Panc1 (cell line): ENCODE data around the gene HHLA2. TPM values are rescaled to one million over a fixed set of nuclear protein-coding genes. Genes with fewer than 3 reads are reported as not detected.

Experiments used
- ATAC-seq: fragments of 200-7000 bp; cut with Tn5 transposase; 2 replicates; pipeline ENCODE4 v1.9.1; 2020; ENCODE audit warnings: mild to moderate bottlenecking, moderate library complexity
- BruUV-seq: library from RNA; stranded (reverse); fragments of 400-500 nt; replicated peaks from 2 replicates; lab custom pipeline; 2021; lab: Mats Ljungman, UMichigan
- CTCF ChIA-PET: fragments of 300-600 bp; sonication (Branson Sonifier 250); formaldehyde crosslinking; loops from one replicate; lab custom pipeline; 2022; ENCODE audit warnings: antibody characterized with exemption; lab: Charles Lee
- POLR2A ChIA-PET: fragments of 300-600 bp; sonication (Branson Sonifier 250); formaldehyde crosslinking; loops from one replicate; lab custom pipeline; 2022; ENCODE audit warnings: antibody characterized with exemption; lab: Charles Lee
- DNase-seq: peaks from one replicate; pipeline ENCODE4 v3.0.0-alpha.2; 2010; ENCODE audit warnings: low read depth, low spot score
- H3K27ac ChIP-seq: 2 replicates; pipeline ENCODE4 v1.5.1; 2011; ENCODE audit warnings: mild to moderate bottlenecking, low read length, inconsistent platforms
- H3K27me3 ChIP-seq: fragments of 200-500 bp; sonication (Bioruptor generic); 2 replicates; pipeline ENCODE4 v1.6.0; 2014; ENCODE audit warnings: low read length, inconsistent platforms; ENCODE audit not compliant: control insufficient read depth, insufficient read depth
- H3K36me3 ChIP-seq: fragments of 200-500 bp; sonication (Bioruptor generic); 2 replicates; pipeline ENCODE4 v1.5.1; 2014; ENCODE audit warnings: inconsistent platforms, mild to moderate bottlenecking, low read length, moderate library complexity; ENCODE audit not compliant: control insufficient read depth, insufficient read depth
- H3K4me1 ChIP-seq: 2 replicates; pipeline ENCODE4 v1.5.1; 2011; ENCODE audit warnings: inconsistent platforms, mild to moderate bottlenecking, low read length, moderate library complexity; ENCODE audit not compliant: control insufficient read depth, insufficient read depth
- H3K4me3 ChIP-seq, 2 experiments: 2 replicates each; pipeline ENCODE4 v1.5.1; 2011 to 2012; ENCODE audit warnings: low read depth in 2 of 2, low read length in 2 of 2, mild to moderate bottlenecking in 2 of 2, inconsistent platforms in 1 of 2, moderate library complexity in 1 of 2
- H3K9me3 ChIP-seq: fragments of 200-500 bp; sonication (Bioruptor generic); 2 replicates; pipeline ENCODE4 v1.5.1; 2014; ENCODE audit warnings: low read depth, mild to moderate bottlenecking, inconsistent platforms, low read length, moderate library complexity; ENCODE audit not compliant: control insufficient read depth, insufficient read depth
- POLR2AphosphoS5 ChIP-seq: IDR thresholded peaks from 2 replicates; pipeline ENCODE4 v1.6.1; 2012; ENCODE audit warnings: mild to moderate bottlenecking, low read depth, low read length, moderate library complexity
- SIN3A ChIP-seq: IDR thresholded peaks from 2 replicates; pipeline ENCODE4 v1.6.1; 2012; ENCODE audit warnings: low read depth, mild to moderate bottlenecking, low read length, moderate library complexity, borderline replicate concordance; ENCODE audit not compliant: insufficient read depth
- TCF7L2 ChIP-seq: IDR thresholded peaks from 2 replicates; pipeline ENCODE4 v1.6.1; 2011; ENCODE audit warnings: mild to moderate bottlenecking, low read depth, low read length, inconsistent platforms
- in situ Hi-C: cut with HindIII; loops from 2 replicates; pipeline ENCODE4 v1.10.0; 2016; ENCODE audit warnings: low sequenced_read_pairs, low pct_unique_long_range_greater_than_20kb
- intact Hi-C: fragments of 100-400 bp; cut with micrococcal nuclease; formaldehyde crosslinking; loops from one replicate; pipeline ENCODE4 v1.10.0; 2022; ENCODE audit not compliant: unreplicated experiment
- total RNA-seq: library from RNA; stranded (reverse); gene quantifications from one replicate; pipeline ENCODE4 v1.2.1, GENCODE V29; 2021; ENCODE audit not compliant: unreplicated experiment
- TF ChIP-seq, protein P1 (sequence below), 2 experiments: IDR thresholded peaks; 2 replicates each; pipeline ENCODE4 v1.6.1; 2011 to 2012; ENCODE audit warnings: low read depth in 2 of 2, control low read depth in 1 of 2, low read length in 1 of 2, mild to moderate bottlenecking in 1 of 2, moderate library complexity in 1 of 2; ENCODE audit not compliant: insufficient read depth in 1 of 2
- TF ChIP-seq, protein P2 (sequence below): fragments of 450-650 bp; IDR thresholded peaks from 2 replicates; pipeline ENCODE4 v1.5.1; 2017; ENCODE audit warnings: mild to moderate bottlenecking

Gene HHLA2
- total RNA-seq, 1 experiment from 2014 or later, result not detected

DNA sequence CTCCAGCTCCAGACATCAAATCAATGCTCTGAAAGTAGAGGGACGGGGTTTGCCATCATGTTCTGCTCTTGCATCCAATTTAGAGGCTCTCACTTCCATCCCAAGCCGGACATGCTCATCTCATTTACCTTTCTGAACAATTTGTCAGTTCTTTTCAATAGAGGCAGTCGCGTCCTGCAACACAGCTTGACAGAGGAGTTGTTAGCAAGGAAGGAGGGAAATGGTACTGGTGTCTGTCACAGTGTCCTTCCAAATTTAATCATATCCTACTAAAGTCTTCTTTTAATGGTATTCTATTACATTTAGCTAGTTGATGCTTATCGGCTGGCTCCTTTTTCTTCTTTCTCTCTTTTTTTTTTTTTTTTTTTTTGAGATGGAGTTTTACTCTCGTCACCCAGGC is 45.6 kb downstream of the HHLA2 start:
- Histone ChIP-seq H3K27me3 (no peaks in the 10 kb centered on the region), H3K27ac (no peak overlapping the region), H3K4me1 (no peaks in the 10 kb centered on the region), H3K9me3 (no peaks in the 10 kb centered on the region), H3K36me3 (no peaks in the 10 kb centered on the region), H3K4me3 (no peak overlapping the region)
- ChIA-PET POLR2A (no interaction called here), CTCF (interaction anchor here (0.6 kb wide), 1 partner anchor 43 kb away, joined by 6 read pairs; no protein-coding TSS in a partner anchor)
- in situ Hi-C loops, result no loop called here
- no TSS peak for BruUV-seq
- no peak for TF ChIP-seq POLR2AphosphoS5
- no peak for TF ChIP-seq TCF7L2
- TF ChIP-seq, protein P1, sequence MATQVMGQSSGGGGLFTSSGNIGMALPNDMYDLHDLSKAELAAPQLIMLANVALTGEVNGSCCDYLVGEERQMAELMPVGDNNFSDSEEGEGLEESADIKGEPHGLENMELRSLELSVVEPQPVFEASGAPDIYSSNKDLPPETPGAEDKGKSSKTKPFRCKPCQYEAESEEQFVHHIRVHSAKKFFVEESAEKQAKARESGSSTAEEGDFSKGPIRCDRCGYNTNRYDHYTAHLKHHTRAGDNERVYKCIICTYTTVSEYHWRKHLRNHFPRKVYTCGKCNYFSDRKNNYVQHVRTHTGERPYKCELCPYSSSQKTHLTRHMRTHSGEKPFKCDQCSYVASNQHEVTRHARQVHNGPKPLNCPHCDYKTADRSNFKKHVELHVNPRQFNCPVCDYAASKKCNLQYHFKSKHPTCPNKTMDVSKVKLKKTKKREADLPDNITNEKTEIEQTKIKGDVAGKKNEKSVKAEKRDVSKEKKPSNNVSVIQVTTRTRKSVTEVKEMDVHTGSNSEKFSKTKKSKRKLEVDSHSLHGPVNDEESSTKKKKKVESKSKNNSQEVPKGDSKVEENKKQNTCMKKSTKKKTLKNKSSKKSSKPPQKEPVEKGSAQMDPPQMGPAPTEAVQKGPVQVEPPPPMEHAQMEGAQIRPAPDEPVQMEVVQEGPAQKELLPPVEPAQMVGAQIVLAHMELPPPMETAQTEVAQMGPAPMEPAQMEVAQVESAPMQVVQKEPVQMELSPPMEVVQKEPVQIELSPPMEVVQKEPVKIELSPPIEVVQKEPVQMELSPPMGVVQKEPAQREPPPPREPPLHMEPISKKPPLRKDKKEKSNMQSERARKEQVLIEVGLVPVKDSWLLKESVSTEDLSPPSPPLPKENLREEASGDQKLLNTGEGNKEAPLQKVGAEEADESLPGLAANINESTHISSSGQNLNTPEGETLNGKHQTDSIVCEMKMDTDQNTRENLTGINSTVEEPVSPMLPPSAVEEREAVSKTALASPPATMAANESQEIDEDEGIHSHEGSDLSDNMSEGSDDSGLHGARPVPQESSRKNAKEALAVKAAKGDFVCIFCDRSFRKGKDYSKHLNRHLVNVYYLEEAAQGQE (IDR thresholded peaks at IDR 0.05; ENCODE audit: insufficient read depth in 1 of 2, low read depth in 2 of 2, low read length in 1 of 2), result no peak
- TF ChIP-seq, protein P2, sequence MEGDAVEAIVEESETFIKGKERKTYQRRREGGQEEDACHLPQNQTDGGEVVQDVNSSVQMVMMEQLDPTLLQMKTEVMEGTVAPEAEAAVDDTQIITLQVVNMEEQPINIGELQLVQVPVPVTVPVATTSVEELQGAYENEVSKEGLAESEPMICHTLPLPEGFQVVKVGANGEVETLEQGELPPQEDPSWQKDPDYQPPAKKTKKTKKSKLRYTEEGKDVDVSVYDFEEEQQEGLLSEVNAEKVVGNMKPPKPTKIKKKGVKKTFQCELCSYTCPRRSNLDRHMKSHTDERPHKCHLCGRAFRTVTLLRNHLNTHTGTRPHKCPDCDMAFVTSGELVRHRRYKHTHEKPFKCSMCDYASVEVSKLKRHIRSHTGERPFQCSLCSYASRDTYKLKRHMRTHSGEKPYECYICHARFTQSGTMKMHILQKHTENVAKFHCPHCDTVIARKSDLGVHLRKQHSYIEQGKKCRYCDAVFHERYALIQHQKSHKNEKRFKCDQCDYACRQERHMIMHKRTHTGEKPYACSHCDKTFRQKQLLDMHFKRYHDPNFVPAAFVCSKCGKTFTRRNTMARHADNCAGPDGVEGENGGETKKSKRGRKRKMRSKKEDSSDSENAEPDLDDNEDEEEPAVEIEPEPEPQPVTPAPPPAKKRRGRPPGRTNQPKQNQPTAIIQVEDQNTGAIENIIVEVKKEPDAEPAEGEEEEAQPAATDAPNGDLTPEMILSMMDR, result no peak
- TF ChIP-seq SIN3A, result no peak
- DNase-seq (no peak), ATAC-seq (no peak)
- intact Hi-C loops, result no loop called here

GRCh38 chr3:108342837-108343486 is 46.6 kb downstream of the HHLA2 start:
- CTCF ChIA-PET, result no interaction called here
- H3K9me3 ChIP-seq, result no peaks in the 10 kb centered on the region
- intact Hi-C loops, result no loop called here
- in situ Hi-C loops, result no loop called here
- TF ChIP-seq, protein P1 (IDR thresholded peaks at IDR 0.05; ENCODE audit: insufficient read depth in 1 of 2, low read depth in 2 of 2, low read length in 1 of 2), result no peak
- TF ChIP-seq, protein P2, result no peak
- TF ChIP-seq SIN3A (no peak), POLR2AphosphoS5 (no peak), TCF7L2 (no peak)
- no peak for ATAC-seq
- no peaks in the 10 kb centered on the region for H3K36me3 ChIP-seq
- no TSS peak for BruUV-seq
- H3K4me1 ChIP-seq, result no peaks in the 10 kb centered on the region
- no peak overlapping the region for H3K4me3 ChIP-seq
- H3K27me3 ChIP-seq, result no peaks in the 10 kb centered on the region
- no peak overlapping the region for H3K27ac ChIP-seq
- no peak for DNase-seq
- POLR2A ChIA-PET, result no interaction called here
